ENCODE measurements around the gene ATP11B. TPM values are rescaled to one million over a fixed set of nuclear protein-coding genes. Genes with fewer than 3 reads are reported as not detected.

ATP11B gene
- total RNA-seq, 2 donors from 2014 or later: 30.1 to 125 TPM

GRCh38 chr3:182891364-182891763 lies 98.1 kb downstream of the ATP11B start:
- Histone ChIP-seq H3K36me3 (replicated peaks in 1 of 2; ENCODE audit: insufficient read depth in 1 of 2, low read depth in 2 of 2) (peaks cover 0 to 9% of the 10 kb centered on the region in 2 donors), H3K27me3 (no peaks in the 10 kb centered on the region), H3K27ac (no peak overlapping the region), H3K4me1 (no peaks in the 10 kb centered on the region), H3K4me3 (no peak overlapping the region), H3K9me3 (no peaks in the 10 kb centered on the region)
- intact Hi-C loops (cut with DNase I): no loop called here
- no peak for ATAC-seq
- TF ChIP-seq CTCF (IDR thresholded peaks at IDR 0.05) (no peak), POLR2A (IDR thresholded peaks at IDR 0.05) (no peak)
- WGBS, 2 donors: 95 to 100% methylated on average over 1 of the region's 1 CpG
- no peak for DNase-seq

GRCh38 chr3:182892226-182892625 lies 98.9 kb downstream of the ATP11B start:
- Histone ChIP-seq H3K36me3 (replicated peaks in 1 of 2; ENCODE audit: insufficient read depth in 1 of 2, low read depth in 2 of 2) (peaks cover 0 to 9% of the 10 kb centered on the region in 2 donors), H3K27ac (no peak overlapping the region), H3K4me1 (no peaks in the 10 kb centered on the region), H3K27me3 (no peaks in the 10 kb centered on the region), H3K4me3 (no peak overlapping the region), H3K9me3 (no peaks in the 10 kb centered on the region)
- TF ChIP-seq CTCF (IDR thresholded peaks at IDR 0.05): no peak
- no peak for TF ChIP-seq POLR2A (IDR thresholded peaks at IDR 0.05)
- no peak for ATAC-seq
- DNase-seq: no peak
- intact Hi-C loops (cut with DNase I): no loop called here
- 89 to 95% methylated on average over 4 of the region's 4 CpGs for WGBS, 2 donors

GRCh38 chr3:182895513-182896112 lies 102.3 kb downstream of the ATP11B start:
- Histone ChIP-seq H3K27ac (no peak overlapping the region), H3K4me1 (no peaks in the 10 kb centered on the region), H3K36me3 (replicated peaks in 1 of 2; ENCODE audit: insufficient read depth in 1 of 2, low read depth in 2 of 2) (peaks cover 0 to 6% of the 10 kb centered on the region in 2 donors), H3K9me3 (no peaks in the 10 kb centered on the region), H3K4me3 (no peak overlapping the region), H3K27me3 (no peaks in the 10 kb centered on the region)
- DNase-seq (no peak), ATAC-seq (no peak)
- intact Hi-C loops (cut with DNase I): no loop called here
- TF ChIP-seq POLR2A (IDR thresholded peaks at IDR 0.05) (no peak), CTCF (IDR thresholded peaks at IDR 0.05) (no peak)
- 33 to 41% methylated on average over 8 of the region's 8 CpGs for WGBS, 2 donors

GRCh38 chr3:182896553-182896952 lies 103.2 kb downstream of the ATP11B start:
- intact Hi-C loops (cut with DNase I): no loop called here
- H3K4me3 ChIP-seq: no peak overlapping the region
- H3K27ac ChIP-seq: no peak overlapping the region
- 80 to 92% methylated on average over 2 of the region's 2 CpGs for WGBS, 2 donors
- peaks cover 0 to 6% of the 10 kb centered on the region in 2 donors for H3K36me3 ChIP-seq (replicated peaks in 1 of 2; ENCODE audit: insufficient read depth in 1 of 2, low read depth in 2 of 2)
- no peak for TF ChIP-seq CTCF (IDR thresholded peaks at IDR 0.05)
- TF ChIP-seq POLR2A (IDR thresholded peaks at IDR 0.05): no peak
- no peaks in the 10 kb centered on the region for H3K27me3 ChIP-seq
- H3K9me3 ChIP-seq: no peaks in the 10 kb centered on the region
- ATAC-seq (no peak), DNase-seq (no peak)
- no peaks in the 10 kb centered on the region for H3K4me1 ChIP-seq

- Histone ChIP-seq H3K27me3 (no peaks in the 10 kb centered on the region), H3K9me3 (no peaks in the 10 kb centered on the region), H3K4me3 (no peak overlapping the region), H3K4me1 (no peaks in the 10 kb centered on the region), H3K36me3 (replicated peaks in 1 of 2; ENCODE audit: insufficient read depth in 1 of 2, low read depth in 2 of 2) (peaks cover 0 to 12% of the 10 kb centered on the region in 2 donors), H3K27ac (no peak overlapping the region)
- ATAC-seq (no peak), DNase-seq (no peak)
- TF ChIP-seq POLR2A (IDR thresholded peaks at IDR 0.05) (no peak), CTCF (IDR thresholded peaks at IDR 0.05) (no peak)
- intact Hi-C loops (cut with DNase I): no loop called here
- 70% methylated on average over 5 of the region's 5 CpGs for WGBS, 2 donors
These were observed 108.9 kb downstream of the ATP11B start for GRCh38 chr3:182902236-182902635.

Data from body of pancreas (tissue), 4 donors.